ENCODE data around the gene MIB1. TPM values are rescaled to one million over a fixed set of nuclear protein-coding genes. Genes with fewer than 3 reads are reported as not detected.

Gene MIB1
- total and polyA plus RNA-seq, 9 of the 15 experiments (the other 6 are each of a cell fraction or from before 2014, with no cell fraction given): 7.2 to 43.8 (median 23.2) TPM

DNA sequence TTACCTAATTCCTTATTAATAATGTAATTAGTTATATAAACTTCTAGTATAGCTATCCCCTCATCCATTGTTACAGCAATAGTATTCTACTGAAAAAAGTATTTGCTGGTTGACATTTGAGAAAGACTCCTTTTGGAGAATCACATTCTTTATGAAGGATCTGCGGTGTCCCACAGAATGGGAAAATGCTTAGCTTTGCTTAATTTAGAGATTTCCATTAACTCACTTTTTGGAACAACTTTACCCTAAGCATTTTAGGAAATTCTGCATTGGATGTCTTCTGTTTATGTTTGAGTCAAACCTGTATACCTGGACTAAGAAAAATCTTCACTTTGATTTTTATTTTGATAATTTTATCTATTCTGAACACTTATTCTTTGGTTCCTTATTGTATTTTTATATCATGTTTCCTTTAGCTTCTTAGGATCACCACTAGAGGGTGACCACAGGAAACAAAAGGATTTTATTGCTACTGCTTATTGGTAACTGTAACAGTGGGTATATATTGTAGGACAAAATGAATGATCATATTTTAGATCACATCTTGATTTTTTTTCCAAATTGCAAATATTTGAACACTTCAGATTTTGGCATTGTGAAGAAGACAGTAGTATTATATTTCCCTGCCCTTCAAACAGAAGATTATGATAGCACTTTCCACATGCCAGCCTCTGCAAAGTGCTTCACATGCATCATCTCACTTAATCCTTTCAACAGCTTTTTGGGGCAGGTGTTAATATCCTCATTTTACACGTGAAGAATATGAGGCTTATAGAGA is 79.6 kb downstream of the MIB1 start (continued):
- no peak for TF ChIP-seq ZNF780A (CRISPR knock-in tag; IDR thresholded peaks at IDR 0.05)
- TF ChIP-seq NCOR1 (IDR thresholded peaks at IDR 0.05): no peak

DNA sequence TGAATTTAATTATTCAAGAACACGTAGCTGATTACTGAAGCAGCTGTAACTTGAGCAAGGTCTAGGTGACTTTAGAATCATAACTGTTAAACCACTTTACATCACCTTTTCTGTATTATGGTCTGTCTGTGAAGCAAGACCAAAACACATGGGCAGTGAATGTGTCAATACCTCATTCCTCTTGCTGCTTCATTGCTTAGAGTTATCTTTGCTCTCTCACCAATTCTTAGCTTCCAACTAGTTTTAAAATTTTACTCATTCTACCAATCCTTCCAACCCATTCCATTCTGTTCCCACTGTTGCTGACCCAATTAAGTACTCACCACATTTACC is 80.2 kb downstream of the MIB1 start:
- no peak overlapping the region for H2AFZ ChIP-seq (ENCODE audit: low read depth, low read length)
- POLR2A ChIA-PET: interaction anchor here (0.9 kb wide), 1 partner anchor 220 kb away, joined by 4 read pairs; the partner anchor contains the start of gene ESCO1
- no peak for TF ChIP-seq ZNF398 (CRISPR knock-in tag; IDR thresholded peaks at IDR 0.05)
- TF ChIP-seq ZC3H11A (IDR thresholded peaks at IDR 0.05; ENCODE audit: low read depth, low read length): no peak
- TF ChIP-seq TCF15 (CRISPR knock-in tag; IDR thresholded peaks at IDR 0.05): no peak
- TF ChIP-seq MED1 (CRISPR knock-in tag; IDR thresholded peaks at IDR 0.05; ENCODE audit: borderline replicate concordance): no peak
- TF ChIP-seq, protein P1, sequence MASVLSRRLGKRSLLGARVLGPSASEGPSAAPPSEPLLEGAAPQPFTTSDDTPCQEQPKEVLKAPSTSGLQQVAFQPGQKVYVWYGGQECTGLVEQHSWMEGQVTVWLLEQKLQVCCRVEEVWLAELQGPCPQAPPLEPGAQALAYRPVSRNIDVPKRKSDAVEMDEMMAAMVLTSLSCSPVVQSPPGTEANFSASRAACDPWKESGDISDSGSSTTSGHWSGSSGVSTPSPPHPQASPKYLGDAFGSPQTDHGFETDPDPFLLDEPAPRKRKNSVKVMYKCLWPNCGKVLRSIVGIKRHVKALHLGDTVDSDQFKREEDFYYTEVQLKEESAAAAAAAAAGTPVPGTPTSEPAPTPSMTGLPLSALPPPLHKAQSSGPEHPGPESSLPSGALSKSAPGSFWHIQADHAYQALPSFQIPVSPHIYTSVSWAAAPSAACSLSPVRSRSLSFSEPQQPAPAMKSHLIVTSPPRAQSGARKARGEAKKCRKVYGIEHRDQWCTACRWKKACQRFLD (CRISPR knock-in tag; IDR thresholded peaks at IDR 0.05): no peak
- no peak for TF ChIP-seq ZNF589 (CRISPR knock-in tag; IDR thresholded peaks at IDR 0.05; ENCODE audit: low read depth)
- no peak for TF ChIP-seq NR2C2 (CRISPR knock-in tag; IDR thresholded peaks at IDR 0.05)
- no peak for TF ChIP-seq NR2C2 (tag; IDR thresholded peaks at IDR 0.05)
- no peak for TF ChIP-seq LARP7 (IDR thresholded peaks at IDR 0.05)
- no peak for TF ChIP-seq PHB (CRISPR knock-in tag; IDR thresholded peaks at IDR 0.05)
- no peak for TF ChIP-seq CREB3L1 (IDR thresholded peaks at IDR 0.05; ENCODE audit: borderline replicate concordance, low read depth)
- no peak for TF ChIP-seq RBM17 (IDR thresholded peaks at IDR 0.05; ENCODE audit: borderline replicate concordance, low read depth, low read length)
- no peak for TF ChIP-seq ZNF124 (CRISPR knock-in tag; IDR thresholded peaks at IDR 0.05)
- no peak for TF ChIP-seq CBFA2T3 (IDR thresholded peaks at IDR 0.05)

More for the DNA sequence above, 80.2 kb downstream of the MIB1 start:
- Histone ChIP-seq H3K4me1 (replicated peaks in 1 of 2; ENCODE audit: control insufficient read depth in 2 of 2, insufficient read depth in 2 of 2, low read length in 2 of 2) (no peaks in the 10 kb centered on the region), H3K4me2 (ENCODE audit: insufficient read depth, low read length) (no peak overlapping the region), H3K36me3 (ENCODE audit: control insufficient read depth, insufficient read depth, low read length) (peaks cover 24% of the 10 kb centered on the region), H3K27ac (ENCODE audit: extremely low read depth, low read depth, low read length) (no peak overlapping the region), H3K4me3 (no peak overlapping the region), H3K9ac (ENCODE audit: insufficient read depth in 1 of 2, low read depth in 2 of 2, low read length in 2 of 2) (no peak overlapping the region), H4K20me1 (replicated peaks; ENCODE audit: control insufficient read depth, insufficient read depth, low read length) (no peaks in the 10 kb centered on the region), H3K79me2 (ENCODE audit: control insufficient read depth, insufficient read depth, low read length) (no peaks in the 10 kb centered on the region), H3K27me3 (ENCODE audit: control insufficient read depth in 2 of 2, insufficient read depth in 2 of 2, low read length in 2 of 2) (no peaks in the 10 kb centered on the region), H3K9me1 (ENCODE audit: control insufficient read depth, insufficient read depth, low read length) (no peaks in the 10 kb centered on the region), H3K9me3 (replicated peaks; ENCODE audit: control insufficient read depth, insufficient read depth, low read depth, low read length) (no peaks in the 10 kb centered on the region)
- DNase-seq (ENCODE audit: extremely low read depth in 1 of 4, low spot score in 3 of 4): no peak
- FAIRE-seq: no peak
- in situ Hi-C loops (cut with MboI) (no loop called here), intact Hi-C loops (cut with micrococcal nuclease) (no loop called here)
- ATAC-seq: no peak
- no TSS peak for BruUV-seq (replicated peaks)
- CTCF ChIA-PET (ENCODE audit: low intra/inter-chr PET ratio): no interaction called here
- WGBS (ENCODE audit: insufficient coverage, low coverage, missing lambda C conversion rate): 94% methylated on average over 1 of the region's 1 CpG
